ENCODE data around the gene CFAP299. TPM values are rescaled to one million over a fixed set of nuclear protein-coding genes. Genes with fewer than 3 reads are reported as not detected.

CFAP299 gene
- total and polyA plus RNA-seq, 9 of the 15 experiments (the other 6 are each of a cell fraction or from before 2014, with no cell fraction given): 0.09 to 3.0 (median 0.76) TPM

- TF ChIP-seq CLOCK (CRISPR knock-in tag; IDR thresholded peaks at IDR 0.05; ENCODE audit: borderline replicate concordance) (no peak), ZBTB11 (CRISPR knock-in tag; IDR thresholded peaks at IDR 0.05) (no peak), NFYB (IDR thresholded peaks at IDR 0.05; ENCODE audit: extremely low read depth, insufficient read length) (no peak), ARHGAP35 (IDR thresholded peaks at IDR 0.05; ENCODE audit: partially characterized antibody) (no peak), HDGF (IDR thresholded peaks at IDR 0.05) (no peak), ZNF583 (CRISPR knock-in tag; IDR thresholded peaks at IDR 0.05) (no peak), FOXO4 (CRISPR knock-in tag; IDR thresholded peaks at IDR 0.05) (no peak), E4F1 (CRISPR knock-in tag; IDR thresholded peaks at IDR 0.05; ENCODE audit: borderline replicate concordance) (no peak), SMC3 (conservative IDR thresholded peaks at IDR 0.05; ENCODE audit: insufficient read depth, low read depth, low read length) (no peak), GATA2 (CRISPR knock-in tag; IDR thresholded peaks at IDR 0.05) (no peak), ARID4B (CRISPR knock-in tag; IDR thresholded peaks at IDR 0.05) (no peak), MAFK (IDR thresholded peaks at IDR 0.05; ENCODE audit: low read length) (no peak), ZNF224 (CRISPR knock-in tag; IDR thresholded peaks at IDR 0.05) (no peak)
Measured at GRCh38 chr4:80492761-80493160, 157.2 kb downstream of the CFAP299 start (continued).

All from K562 (cell line).